NB4 (cell line): ENCODE data around the gene GATD1.

Experiments
- CTCF ChIP-seq: IDR thresholded peaks from one replicate; pipeline ENCODE4 v1.5.1; 2012; ENCODE audit warnings: low read depth, low read length
- MAX ChIP-seq: IDR thresholded peaks from 2 replicates; pipeline ENCODE4 v1.6.1; 2011; ENCODE audit warnings: low read depth, low read length

- TF ChIP-seq CTCF (no peak), MAX (no peak)
Measured at GRCh38 chr11:765802-766091, 11.5 kb downstream of the GATD1 start.
